Colonic mucosa (tissue), 4 donors: Measurements from ENCODE around the gene NNT. TPM values are rescaled to one million over a fixed set of nuclear protein-coding genes. Genes with fewer than 3 reads are reported as not detected.
"Not testable (repeated sequence)": the region's sequence is repeated elsewhere in the genome, so short reads cannot be mapped to it uniquely, and the experiment has no call there.

Source experiments
- DNase-seq: peaks from one replicate; pipeline ENCODE4 v3.0.0-alpha.2; 2020
- H3K27ac ChIP-seq: fragments of 200-600 bp; one replicate; pipeline ENCODE4 v1.8.0; 2021
- H3K27me3 ChIP-seq: fragments of 200-600 bp; one replicate; pipeline ENCODE4 v1.8.0; 2021
- H3K36me3 ChIP-seq: fragments of 200-600 bp; one replicate; pipeline ENCODE4 v1.8.0; 2021
- H3K4me1 ChIP-seq: fragments of 200-600 bp; one replicate; pipeline ENCODE4 v1.8.0; 2021; ENCODE audit warnings: mild to moderate bottlenecking
- H3K4me3 ChIP-seq: fragments of 200-600 bp; one replicate; pipeline ENCODE4 v1.8.0; 2021
- H3K9ac ChIP-seq, 2 donors: one replicate each; pipeline ENCODE4 v1.7.0; 2013; ENCODE audit warnings: control low read depth in 2 of 2, low read depth in 2 of 2, low read length in 2 of 2
- H3K9me3 ChIP-seq: fragments of 200-600 bp; one replicate; pipeline ENCODE4 v1.8.0; 2021
- CTCF ChIP-seq: fragments of 200-600 bp; IDR thresholded peaks from one replicate; pipeline ENCODE4 v1.8.0; 2022; ENCODE audit warnings: antibody characterized with exemption, mild to moderate bottlenecking
- intact Hi-C: fragments of 100-400 bp; cut with DNase I; formaldehyde crosslinking; loops from one replicate; pipeline ENCODE4 v1.14.1; 2022
- total RNA-seq, 2 donors: library from RNA; stranded (reverse); fragmentation: NEBNext Ultra II Directional in 1 of 2; extraction: Animal tissue kit (Norgen Biotek cat#: 25700) in 1 of 2; gene quantifications; one replicate each; pipeline ENCODE4 v1.2.1, GENCODE V29; 2021
- donor health status: healthy.
- donor health status: DM: no; HTN: no; CAD: no.
- donor health status: DM: no; HTN: no; CAD: no.

Gene NNT
- total RNA-seq, 2 donors from 2014 or later, result 81.3 to 148 TPM

GRCh38 chr5:43592363-43592762 lies 10.6 kb upstream of the NNT start:
- DNase-seq, result no peak
- Histone ChIP-seq H3K36me3 (no peaks in the 10 kb centered on the region), H3K27me3 (no peaks in the 10 kb centered on the region), H3K4me1 (no peaks in the 10 kb centered on the region), H3K4me3 (no peak overlapping the region), H3K27ac (no peak overlapping the region), H3K9me3 (no peaks in the 10 kb centered on the region), H3K9ac (no peak overlapping the region)
- intact Hi-C loops, result no loop called here
- no peak for TF ChIP-seq CTCF

- intact Hi-C loops, H3K9me3 ChIP-seq, DNase-seq, H3K27me3 ChIP-seq, H3K27ac ChIP-seq, H3K4me3 ChIP-seq, H3K36me3 ChIP-seq, H3K4me1 ChIP-seq, H3K9ac ChIP-seq: not testable (repeated sequence)
These were observed 4.1 kb upstream of the NNT start for GRCh38 chr5:43598927-43599326.

GRCh38 chr5:43601454-43602260 lies 1.3 kb upstream of the NNT start:
- no peaks in the 10 kb centered on the region for H3K9me3 ChIP-seq
- H3K4me1 ChIP-seq, result peaks cover 4% of the 10 kb centered on the region
- peak overlapping the region; percentile 67 for H3K4me3 ChIP-seq
- TF ChIP-seq CTCF, result no peak
- no peaks in the 10 kb centered on the region for H3K36me3 ChIP-seq
- DNase-seq, result no peak
- no peaks in the 10 kb centered on the region for H3K27me3 ChIP-seq
- intact Hi-C loops, result loop anchor here (5.0 kb wide), 1 partner anchor 44 kb away; the partner anchor contains the start of gene PAIP1
- H3K27ac ChIP-seq, result peak overlapping the region; percentile 77
- peak overlapping the region; percentile 66 to 80 for H3K9ac ChIP-seq

- Histone ChIP-seq H3K9me3 (no peaks in the 10 kb centered on the region), H3K9ac (peak overlapping the region; percentile 66 to 80), H3K4me1 (peaks cover 4% of the 10 kb centered on the region), H3K27ac (peak overlapping the region; percentile 77), H3K27me3 (no peaks in the 10 kb centered on the region), H3K4me3 (peak overlapping the region; percentile 67), H3K36me3 (no peaks in the 10 kb centered on the region)
- intact Hi-C loops, result loop anchor here (5.0 kb wide), 1 partner anchor 46 kb away; the partner anchor contains the start of gene PAIP1
- no peak for TF ChIP-seq CTCF
- DNase-seq, result peak; percentile 85
These were observed 601 bp downstream of the NNT start for GRCh38 chr5:43603344-43604217.

- no peak for DNase-seq
- Histone ChIP-seq H3K9me3 (no peaks in the 10 kb centered on the region), H3K4me1 (peaks cover 4% of the 10 kb centered on the region), H3K4me3 (peak overlapping the region; percentile 67), H3K27ac (no peak overlapping the region), H3K36me3 (no peaks in the 10 kb centered on the region), H3K9ac (no peak overlapping the region), H3K27me3 (no peaks in the 10 kb centered on the region)
- no peak for TF ChIP-seq CTCF
- intact Hi-C loops, result loop anchor here (5.0 kb wide), 1 partner anchor 47 kb away; the partner anchor contains the start of gene PAIP1
These were observed 1.7 kb downstream of the NNT start for GRCh38 chr5:43604699-43605098.
